ENCODE data around the gene RAD54L2. TPM values are rescaled to one million over a fixed set of nuclear protein-coding genes. Genes with fewer than 3 reads are reported as not detected.
A peak's percentile ranks its signal among the peaks of the same experiment; 100 is the strongest.
"Not testable (repeated sequence)": the region's sequence is repeated elsewhere in the genome, so short reads cannot be mapped to it uniquely, and the experiment has no call there.

The RAD54L2 gene
- total RNA-seq, 4 donors from 2014 or later = 5.9 to 43.4 (median 19.1) TPM

- no peaks in the 10 kb centered on the region for H3K27me3 ChIP-seq
- H3K4me1 ChIP-seq = no peaks in the 10 kb centered on the region
- DNase-seq = no peak
- no peaks in the 10 kb centered on the region for H3K36me3 ChIP-seq
- H3K4me3 ChIP-seq = no peak overlapping the region
- TF ChIP-seq POLR2A (IDR thresholded peaks at IDR 0.05) (no peak), CTCF (IDR thresholded peaks at IDR 0.05) (no peak)
- no peaks in the 10 kb centered on the region for H3K9me3 ChIP-seq
- H3K27ac ChIP-seq = no peak overlapping the region
- intact Hi-C loops (cut with DNase I; ENCODE audit: low total_unique reads) = no loop called here
Measured at GRCh38 chr3:51535146-51536019, 3.1 kb upstream of the RAD54L2 start.

- H3K36me3 ChIP-seq; intact Hi-C loops (cut with DNase I; ENCODE audit: low total_unique reads); H3K4me1 ChIP-seq; H3K9me3 ChIP-seq; DNase-seq; H3K27me3 ChIP-seq: not testable (repeated sequence)
- Histone ChIP-seq H3K4me3 (peak overlapping the region; percentile 73 to 92), H3K27ac (peak overlapping the region; percentile 84 to 93)
Measured at GRCh38 chr3:51537631-51538030, 888 bp upstream of the RAD54L2 start.

- Histone ChIP-seq H3K9me3 (no peaks in the 10 kb centered on the region), H3K4me3 (peak overlapping the region; percentile 73 to 92), H3K27ac (peak overlapping the region; percentile 84 to 93), H3K36me3 (no peaks in the 10 kb centered on the region), H3K4me1 (no peaks in the 10 kb centered on the region), H3K27me3 (no peaks in the 10 kb centered on the region)
- no peak for DNase-seq
- intact Hi-C loops (cut with DNase I; ENCODE audit: low total_unique reads) = no loop called here
- TF ChIP-seq POLR2A (IDR thresholded peaks at IDR 0.05) (no peak), CTCF (IDR thresholded peaks at IDR 0.05) (no peak)
Measured at GRCh38 chr3:51538115-51538458, 432 bp upstream of the RAD54L2 start.

GRCh38 chr3:51539291-51539941 lies 897 bp downstream of the RAD54L2 start:
- H3K27me3 ChIP-seq = no peaks in the 10 kb centered on the region
- H3K4me3 ChIP-seq = peak overlapping the region; percentile 73 to 92
- H3K36me3 ChIP-seq = no peaks in the 10 kb centered on the region
- TF ChIP-seq POLR2A (IDR thresholded peaks at IDR 0.05) = no peak
- no peak for TF ChIP-seq CTCF (IDR thresholded peaks at IDR 0.05)
- intact Hi-C loops (cut with DNase I; ENCODE audit: low total_unique reads) = no loop called here
- peak in 1 of 2 donors; percentile 14 for DNase-seq
- no peaks in the 10 kb centered on the region for H3K4me1 ChIP-seq
- peak overlapping the region; percentile 84 to 93 for H3K27ac ChIP-seq
- H3K9me3 ChIP-seq = no peaks in the 10 kb centered on the region

GRCh38 chr3:51542596-51542995 lies 4.1 kb downstream of the RAD54L2 start:
- H3K27ac ChIP-seq; H3K4me1 ChIP-seq; H3K36me3 ChIP-seq; DNase-seq; H3K4me3 ChIP-seq; intact Hi-C loops (cut with DNase I; ENCODE audit: low total_unique reads); H3K27me3 ChIP-seq; H3K9me3 ChIP-seq: not testable (repeated sequence)

- Histone ChIP-seq H3K4me1 (no peaks in the 10 kb centered on the region), H3K27me3 (no peaks in the 10 kb centered on the region), H3K36me3 (no peaks in the 10 kb centered on the region), H3K9me3 (no peaks in the 10 kb centered on the region), H3K4me3 (no peak overlapping the region), H3K27ac (no peak overlapping the region)
- DNase-seq = no peak
- intact Hi-C loops (cut with DNase I; ENCODE audit: low total_unique reads) = no loop called here
- no peak for TF ChIP-seq POLR2A (IDR thresholded peaks at IDR 0.05)
Measured at GRCh38 chr3:51544011-51544775, 5.7 kb downstream of the RAD54L2 start.

Measured in uterus (tissue), 4 donors.